NB4 (cell line): ENCODE results near the gene BCS1L.

Experiments
- MYC ChIP-seq: IDR thresholded peaks from 2 replicates; pipeline ENCODE4 v1.6.1; 2011; ENCODE audit warnings: low read depth, low read length
- POLR2A ChIP-seq: IDR thresholded peaks from 2 replicates; pipeline ENCODE4 v1.6.1; 2011; ENCODE audit warnings: mild to moderate bottlenecking; ENCODE audit not compliant: insufficient read length; ENCODE audit errors: extremely low read depth
- TF ChIP-seq, protein P1 (sequence below): IDR thresholded peaks from one replicate; pipeline ENCODE4 v1.5.1; 2012; ENCODE audit warnings: low read depth, low read length
- TF ChIP-seq, protein P2 (sequence below): IDR thresholded peaks from 2 replicates; pipeline ENCODE4 v1.6.1; 2011; ENCODE audit warnings: low read depth, low read length

DNA sequence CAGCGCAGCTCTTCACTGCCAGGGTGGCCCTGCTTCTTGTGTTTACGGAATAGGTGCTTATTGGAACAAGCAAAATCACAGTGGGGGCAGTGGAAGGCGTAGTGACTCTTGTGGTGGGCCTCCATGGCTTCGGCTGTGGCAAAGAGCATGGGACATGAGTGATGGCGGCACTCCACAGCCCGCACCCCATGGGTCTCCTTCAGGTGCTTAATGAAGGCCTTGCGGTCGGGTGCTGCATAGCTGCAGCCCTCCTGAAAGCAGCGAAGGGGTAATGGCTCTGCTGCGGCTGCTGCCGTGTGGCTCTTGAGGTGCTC, 10.7 kb upstream of the BCS1L start:
- TF ChIP-seq, protein P1, sequence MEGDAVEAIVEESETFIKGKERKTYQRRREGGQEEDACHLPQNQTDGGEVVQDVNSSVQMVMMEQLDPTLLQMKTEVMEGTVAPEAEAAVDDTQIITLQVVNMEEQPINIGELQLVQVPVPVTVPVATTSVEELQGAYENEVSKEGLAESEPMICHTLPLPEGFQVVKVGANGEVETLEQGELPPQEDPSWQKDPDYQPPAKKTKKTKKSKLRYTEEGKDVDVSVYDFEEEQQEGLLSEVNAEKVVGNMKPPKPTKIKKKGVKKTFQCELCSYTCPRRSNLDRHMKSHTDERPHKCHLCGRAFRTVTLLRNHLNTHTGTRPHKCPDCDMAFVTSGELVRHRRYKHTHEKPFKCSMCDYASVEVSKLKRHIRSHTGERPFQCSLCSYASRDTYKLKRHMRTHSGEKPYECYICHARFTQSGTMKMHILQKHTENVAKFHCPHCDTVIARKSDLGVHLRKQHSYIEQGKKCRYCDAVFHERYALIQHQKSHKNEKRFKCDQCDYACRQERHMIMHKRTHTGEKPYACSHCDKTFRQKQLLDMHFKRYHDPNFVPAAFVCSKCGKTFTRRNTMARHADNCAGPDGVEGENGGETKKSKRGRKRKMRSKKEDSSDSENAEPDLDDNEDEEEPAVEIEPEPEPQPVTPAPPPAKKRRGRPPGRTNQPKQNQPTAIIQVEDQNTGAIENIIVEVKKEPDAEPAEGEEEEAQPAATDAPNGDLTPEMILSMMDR = no peak
- no peak for TF ChIP-seq POLR2A
- TF ChIP-seq, protein P2, sequence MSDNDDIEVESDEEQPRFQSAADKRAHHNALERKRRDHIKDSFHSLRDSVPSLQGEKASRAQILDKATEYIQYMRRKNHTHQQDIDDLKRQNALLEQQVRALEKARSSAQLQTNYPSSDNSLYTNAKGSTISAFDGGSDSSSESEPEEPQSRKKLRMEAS = no peak
- no peak for TF ChIP-seq MYC
